HEK293 (cell line): ENCODE data around the gene SZT2.

Experiments used
- CTCF ChIA-PET: fragments of 350-600 bp; formaldehyde crosslinking; extraction: SDS; loops from one replicate; lab custom pipeline; 2021; ENCODE audit warnings: antibody characterized with exemption; lab: Yijun Ruan, JAX
- POLR2A ChIA-PET: fragments of 300-600 bp; formaldehyde crosslinking; extraction: SDS; loops from one replicate; lab custom pipeline; 2020; ENCODE audit warnings: antibody characterized with exemption, inconsistent platforms; lab: Yijun Ruan, JAX
- H3K27ac ChIP-seq: fragments of 200-500 bp; sonication (Bioruptor generic); 2 replicates; pipeline ENCODE4 v1.5.1; 2014; ENCODE audit warnings: low read depth, low read length, control low read depth, inconsistent platforms; ENCODE audit errors: extremely low read depth
- H3K36me3 ChIP-seq, 2 experiments: fragments of 200-500 bp in 1 of 2; sonication (Bioruptor generic) in 1 of 2; 1 replicate in 1 of 2; 2 replicates in 1 of 2; pipeline ENCODE4 v1.5.1; 2014 to 2017; ENCODE audit warnings: inconsistent platforms in 2 of 2, low read length in 2 of 2; ENCODE audit not compliant: control insufficient read depth in 2 of 2, insufficient read depth in 1 of 2
- H3K4me1 ChIP-seq: fragments of 200-500 bp; sonication (Bioruptor generic); 2 replicates; pipeline ENCODE4 v1.5.1; 2014; ENCODE audit warnings: mild to moderate bottlenecking, low read length, inconsistent platforms; ENCODE audit not compliant: control insufficient read depth, insufficient read depth
- H3K4me3 ChIP-seq: 2 replicates; pipeline ENCODE4 v1.5.1; 2011; ENCODE audit warnings: low read depth, mild to moderate bottlenecking, control low read depth, low read length, moderate library complexity
- H3K9me3 ChIP-seq: fragments of 200-500 bp; sonication (Bioruptor generic); 2 replicates; pipeline ENCODE4 v1.5.1; 2014; ENCODE audit warnings: low read depth, low read length, inconsistent platforms; ENCODE audit not compliant: control insufficient read depth, insufficient read depth
- ATF2 ChIP-seq: fragments of 450-650 bp; formaldehyde crosslinking; IDR thresholded peaks from 2 replicates; pipeline ENCODE4 v1.5.1; 2016; ENCODE audit warnings: missing biosample characterization, missing genetic modification characterization, low read depth
- BCL11A ChIP-seq: fragments of 450-650 bp; formaldehyde crosslinking; IDR thresholded peaks from 2 replicates; pipeline ENCODE4 v1.5.1; 2016; ENCODE audit warnings: low read depth, missing biosample characterization, missing genetic modification characterization
- KLF17 ChIP-seq: fragments of 450-650 bp; formaldehyde crosslinking; IDR thresholded peaks from 2 replicates; pipeline ENCODE4 v1.5.1; 2016; ENCODE audit warnings: missing biosample characterization, missing genetic modification characterization
- KLF7 ChIP-seq: fragments of 450-650 bp; formaldehyde crosslinking; IDR thresholded peaks from 2 replicates; pipeline ENCODE4 v1.5.1; 2016; ENCODE audit warnings: missing biosample characterization, missing genetic modification characterization, borderline replicate concordance
- KLF8 ChIP-seq: fragments of 450-650 bp; formaldehyde crosslinking; IDR thresholded peaks from 2 replicates; pipeline ENCODE4 v1.5.1; 2016; ENCODE audit warnings: missing biosample characterization, missing genetic modification characterization
- MYNN ChIP-seq: fragments of 450-650 bp; formaldehyde crosslinking; IDR thresholded peaks from 2 replicates; pipeline ENCODE4 v1.5.1; 2016; ENCODE audit warnings: missing biosample characterization, missing genetic modification characterization, borderline replicate concordance
- MZF1 ChIP-seq: fragments of 450-650 bp; formaldehyde crosslinking; IDR thresholded peaks from 2 replicates; pipeline ENCODE4 v1.5.1; 2017; ENCODE audit warnings: missing biosample characterization, missing genetic modification characterization, borderline replicate concordance
- ZNF132 ChIP-seq: fragments of 450-650 bp; formaldehyde crosslinking; IDR thresholded peaks from 2 replicates; pipeline ENCODE4 v1.5.1; 2017; ENCODE audit warnings: missing biosample characterization, missing genetic modification characterization, borderline replicate concordance
- ZNF16 ChIP-seq: fragments of 450-650 bp; formaldehyde crosslinking; IDR thresholded peaks from 2 replicates; pipeline ENCODE4 v1.5.1; 2016; ENCODE audit warnings: low read depth, missing biosample characterization, missing genetic modification characterization
- ZNF394 ChIP-seq: fragments of 450-650 bp; formaldehyde crosslinking; IDR thresholded peaks from 2 replicates; pipeline ENCODE4 v1.5.1; 2016; ENCODE audit warnings: missing biosample characterization, missing genetic modification characterization, mild to moderate bottlenecking, moderate library complexity, borderline replicate concordance
- ZNF416 ChIP-seq: fragments of 450-650 bp; formaldehyde crosslinking; IDR thresholded peaks from 2 replicates; pipeline ENCODE4 v1.5.1; 2016; ENCODE audit warnings: missing biosample characterization, missing genetic modification characterization
- ZNF423 ChIP-seq: fragments of 450-650 bp; formaldehyde crosslinking; IDR thresholded peaks from 2 replicates; pipeline ENCODE4 v1.5.1; 2016; ENCODE audit warnings: missing biosample characterization, missing genetic modification characterization
- ZNF433 ChIP-seq: fragments of 450-650 bp; formaldehyde crosslinking; IDR thresholded peaks from 2 replicates; pipeline ENCODE4 v1.5.1; 2016; ENCODE audit warnings: missing biosample characterization, missing genetic modification characterization, low read depth
- ZNF677 ChIP-seq: fragments of 450-650 bp; IDR thresholded peaks from 2 replicates; pipeline ENCODE4 v1.5.0; 2018; ENCODE audit warnings: missing biosample characterization, mild to moderate bottlenecking, missing genetic modification characterization, moderate library complexity
- ZNF701 ChIP-seq: fragments of 450-650 bp; formaldehyde crosslinking; IDR thresholded peaks from 2 replicates; pipeline ENCODE4 v1.5.1; 2016; ENCODE audit warnings: missing biosample characterization, missing genetic modification characterization
- ZNF791 ChIP-seq: fragments of 450-650 bp; formaldehyde crosslinking; IDR thresholded peaks from 2 replicates; pipeline ENCODE4 v1.5.1; 2016; ENCODE audit warnings: missing biosample characterization, missing genetic modification characterization
- ZSCAN18 ChIP-seq: fragments of 450-650 bp; formaldehyde crosslinking; IDR thresholded peaks from 2 replicates; pipeline ENCODE4 v1.5.1; 2016; ENCODE audit warnings: missing biosample characterization, missing genetic modification characterization
- TF ChIP-seq, protein P1 (sequence below): fragments of 450-650 bp; formaldehyde crosslinking; IDR thresholded peaks from 2 replicates; pipeline ENCODE4 v1.5.1; 2016; ENCODE audit warnings: missing biosample characterization, missing genetic modification characterization
- TF ChIP-seq, protein P2 (sequence below): fragments of 450-650 bp; formaldehyde crosslinking; IDR thresholded peaks from 2 replicates; pipeline ENCODE4 v1.5.1; 2016; ENCODE audit warnings: missing biosample characterization, missing genetic modification characterization

Gene SZT2

DNA sequence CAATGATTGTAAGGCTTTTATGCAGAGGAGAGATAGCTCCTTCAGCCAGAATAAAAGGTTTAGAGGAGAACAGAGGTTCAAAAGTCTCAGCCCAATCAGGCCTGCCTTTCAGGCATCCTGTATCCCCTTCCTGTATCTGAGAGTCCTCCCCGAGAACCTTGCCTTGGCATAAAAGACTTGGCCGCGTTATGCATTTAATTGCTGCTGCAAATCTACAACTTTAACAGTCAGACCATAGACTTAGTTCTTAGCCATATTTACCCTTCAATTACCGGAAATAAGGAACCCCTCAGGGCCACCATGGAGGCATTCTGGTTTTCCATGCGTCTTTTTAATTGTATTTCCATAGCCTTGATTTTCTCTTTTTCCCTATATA lies 82.4 kb downstream of the SZT2 start:
- H3K27ac ChIP-seq = no peak overlapping the region
- no peaks in the 10 kb centered on the region for H3K36me3 ChIP-seq
- H3K4me1 ChIP-seq = no peaks in the 10 kb centered on the region
- ChIA-PET POLR2A (no interaction called here), CTCF (no interaction called here)
- TF ChIP-seq ZNF423 (tag by site-specific recombination) (no peak), ZNF416 (tag by site-specific recombination) (no peak), ZNF677 (tag by site-specific recombination) (no peak), BCL11A (tag by site-specific recombination) (no peak), ZNF791 (tag by site-specific recombination) (no peak), KLF17 (no peak), KLF8 (tag by site-specific recombination) (no peak), ZNF394 (tag by site-specific recombination) (no peak), ZNF433 (tag by site-specific recombination) (no peak), ATF2 (no peak), KLF7 (tag by site-specific recombination) (no peak), ZNF16 (tag by site-specific recombination) (no peak), ZNF701 (tag by site-specific recombination) (no peak), MYNN (tag by site-specific recombination) (no peak), ZSCAN18 (tag by site-specific recombination) (no peak), MZF1 (tag by site-specific recombination) (no peak), ZNF132 (tag by site-specific recombination) (no peak)
- TF ChIP-seq, protein P1, sequence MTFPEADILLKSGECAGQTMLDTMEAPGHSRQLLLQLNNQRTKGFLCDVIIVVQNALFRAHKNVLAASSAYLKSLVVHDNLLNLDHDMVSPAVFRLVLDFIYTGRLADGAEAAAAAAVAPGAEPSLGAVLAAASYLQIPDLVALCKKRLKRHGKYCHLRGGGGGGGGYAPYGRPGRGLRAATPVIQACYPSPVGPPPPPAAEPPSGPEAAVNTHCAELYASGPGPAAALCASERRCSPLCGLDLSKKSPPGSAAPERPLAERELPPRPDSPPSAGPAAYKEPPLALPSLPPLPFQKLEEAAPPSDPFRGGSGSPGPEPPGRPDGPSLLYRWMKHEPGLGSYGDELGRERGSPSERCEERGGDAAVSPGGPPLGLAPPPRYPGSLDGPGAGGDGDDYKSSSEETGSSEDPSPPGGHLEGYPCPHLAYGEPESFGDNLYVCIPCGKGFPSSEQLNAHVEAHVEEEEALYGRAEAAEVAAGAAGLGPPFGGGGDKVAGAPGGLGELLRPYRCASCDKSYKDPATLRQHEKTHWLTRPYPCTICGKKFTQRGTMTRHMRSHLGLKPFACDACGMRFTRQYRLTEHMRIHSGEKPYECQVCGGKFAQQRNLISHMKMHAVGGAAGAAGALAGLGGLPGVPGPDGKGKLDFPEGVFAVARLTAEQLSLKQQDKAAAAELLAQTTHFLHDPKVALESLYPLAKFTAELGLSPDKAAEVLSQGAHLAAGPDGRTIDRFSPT (tag by site-specific recombination) = no peak
- TF ChIP-seq, protein P2, sequence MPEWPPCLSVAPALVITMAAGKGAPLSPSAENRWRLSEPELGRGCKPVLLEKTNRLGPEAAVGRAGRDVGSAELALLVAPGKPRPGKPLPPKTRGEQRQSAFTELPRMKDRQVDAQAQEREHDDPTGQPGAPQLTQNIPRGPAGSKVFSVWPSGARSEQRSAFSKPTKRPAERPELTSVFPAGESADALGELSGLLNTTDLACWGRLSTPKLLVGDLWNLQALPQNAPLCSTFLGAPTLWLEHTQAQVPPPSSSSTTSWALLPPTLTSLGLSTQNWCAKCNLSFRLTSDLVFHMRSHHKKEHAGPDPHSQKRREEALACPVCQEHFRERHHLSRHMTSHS = no peak
- H3K4me3 ChIP-seq = no peak overlapping the region
- no peaks in the 10 kb centered on the region for H3K9me3 ChIP-seq
